Fibroblast of pulmonary artery (primary cell): Measurements from ENCODE around the gene PGAM2.

Source experiments
- DNase-seq: peaks from one replicate; pipeline ENCODE4 v3.0.0-alpha.2; 2010; ENCODE audit warnings: low read depth
- H3K4me3 ChIP-seq: replicated peaks from 2 replicates; pipeline ENCODE4 v1.5.1; 2011; ENCODE audit warnings: low read depth, mild to moderate bottlenecking, control low read depth, low read length, moderate library complexity
- CTCF ChIP-seq: IDR thresholded peaks from 2 replicates; pipeline ENCODE4 v1.5.1; 2011; ENCODE audit warnings: mild to moderate bottlenecking, control low read depth, low read length, inconsistent platforms; ENCODE audit errors: missing control alignments

Gene PGAM2

GRCh38 chr7:44110719-44111635 is 45.6 kb upstream of the PGAM2 start:
- TF ChIP-seq CTCF: no peak
- DNase-seq: no peak
- no peak overlapping the region for H3K4me3 ChIP-seq

DNA sequence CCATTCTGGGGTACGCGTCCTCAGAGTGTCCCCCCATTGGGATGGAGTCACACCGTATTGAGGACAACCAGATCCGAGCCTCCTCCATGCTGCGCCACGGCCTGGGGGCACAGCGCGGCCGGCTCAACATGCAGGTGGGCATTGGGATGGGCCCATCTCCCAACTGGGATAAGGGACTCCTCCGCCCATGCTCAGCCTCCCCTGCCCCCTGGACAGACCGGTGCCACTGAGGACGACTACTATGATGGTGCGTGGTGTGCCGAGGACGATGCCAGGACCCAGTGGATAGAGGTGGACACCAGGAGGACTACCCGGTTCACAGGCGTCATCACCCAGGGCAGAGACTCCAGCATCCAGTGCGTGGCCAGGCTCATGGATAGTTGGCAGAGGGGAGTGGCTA is 44.6 kb upstream of the PGAM2 start:
- no peak for TF ChIP-seq CTCF
- no peak overlapping the region for H3K4me3 ChIP-seq

DNA sequence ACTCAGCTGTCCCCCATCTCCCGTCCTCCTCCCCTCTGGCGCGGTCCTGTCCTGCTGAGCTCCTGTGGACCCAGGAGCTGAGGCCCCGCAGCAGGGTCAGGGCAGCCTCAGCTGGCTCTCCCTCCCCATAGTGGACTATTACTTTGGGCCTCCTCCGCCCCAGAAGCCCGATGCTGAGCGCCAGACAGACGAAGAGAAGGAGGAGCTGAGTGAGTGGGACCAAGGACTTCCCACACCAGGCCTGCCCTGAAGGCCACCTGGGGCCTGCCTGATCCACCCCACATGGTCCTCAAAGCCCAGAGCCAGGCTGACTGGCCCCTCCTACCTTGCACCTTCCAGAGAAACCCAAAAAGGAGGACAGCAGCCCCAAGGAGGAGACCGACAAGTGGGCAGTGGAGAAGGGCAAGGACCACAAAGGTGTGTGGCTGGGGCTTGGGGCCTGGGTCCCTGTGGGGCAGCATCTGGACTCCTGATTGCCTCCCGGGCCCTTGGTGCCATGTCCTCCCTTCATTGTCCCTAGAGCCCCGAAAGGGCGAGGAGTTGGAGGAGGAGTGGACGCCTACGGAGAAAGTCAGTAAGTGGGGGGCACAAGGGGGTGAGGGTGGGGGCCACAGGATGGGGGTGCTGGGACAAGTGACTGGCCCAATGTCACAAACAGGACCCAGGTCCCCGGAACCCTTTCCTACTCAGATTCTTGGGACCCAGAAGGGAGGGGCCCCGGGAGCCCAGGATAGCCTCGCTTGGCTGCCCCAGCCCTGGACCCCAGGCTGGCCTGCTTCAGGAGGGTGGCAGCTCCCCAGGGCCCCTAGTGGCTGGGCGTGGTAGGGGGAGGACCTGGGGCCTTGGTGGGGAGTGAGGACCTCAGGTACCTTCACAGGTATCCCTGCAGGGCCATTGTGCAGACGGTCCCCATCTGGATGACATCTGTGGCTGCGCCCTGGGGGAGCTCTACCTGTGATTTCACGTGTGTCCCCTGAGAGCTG is 43.7 kb upstream of the PGAM2 start:
- no peak for TF ChIP-seq CTCF
- no peak overlapping the region for H3K4me3 ChIP-seq
- DNase-seq: no peak

More for the DNA sequence above, 44.6 kb upstream of the PGAM2 start:
- DNase-seq: no peak

GRCh38 chr7:44107961-44108767 is 42.8 kb upstream of the PGAM2 start:
- no peak for DNase-seq
- TF ChIP-seq CTCF: no peak
- H3K4me3 ChIP-seq: no peak overlapping the region

DNA sequence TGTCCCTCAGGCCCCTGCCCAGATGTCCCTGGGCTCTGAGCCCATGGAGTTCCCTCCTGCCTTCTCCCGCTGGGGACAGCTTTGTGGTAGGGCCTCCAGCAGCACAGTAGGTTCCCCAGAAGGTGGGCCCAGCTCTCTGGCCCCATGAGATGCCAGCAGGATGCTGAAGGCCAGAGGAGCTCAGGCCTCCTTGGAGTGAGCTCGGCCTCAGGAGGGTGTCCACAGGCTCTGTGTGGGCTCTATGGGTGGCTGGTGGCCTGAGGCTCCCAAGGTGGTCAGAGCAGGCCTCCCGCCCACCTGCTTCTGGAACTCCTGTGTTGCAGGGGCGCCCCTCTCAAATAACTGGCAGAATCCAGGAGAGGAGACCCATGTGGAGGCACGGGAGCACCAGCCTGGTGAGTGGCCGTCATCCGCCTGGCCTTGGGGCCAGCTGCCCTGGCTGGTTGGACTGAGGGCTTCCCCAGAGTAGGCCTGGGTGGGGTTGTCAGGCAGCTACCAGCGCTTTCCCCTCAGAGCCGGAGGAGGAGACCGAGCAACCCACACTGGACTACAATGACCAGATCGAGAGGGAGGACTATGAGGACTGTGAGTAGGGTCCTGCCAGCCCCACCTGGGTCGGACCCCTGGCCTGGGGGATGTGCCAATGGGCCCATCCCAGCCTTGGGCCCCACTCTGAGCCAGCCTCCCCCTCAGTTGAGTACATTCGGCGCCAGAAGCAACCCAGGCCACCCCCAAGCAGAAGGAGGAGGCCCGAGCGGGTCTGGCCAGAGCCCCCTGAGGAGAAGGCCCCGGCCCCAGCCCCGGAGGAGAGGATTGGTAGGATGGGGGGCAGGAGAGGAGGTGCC is 42.0 kb upstream of the PGAM2 start:
- H3K4me3 ChIP-seq: no peak overlapping the region

More for the DNA sequence above, 42.0 kb upstream of the PGAM2 start:
- TF ChIP-seq CTCF: no peak
- DNase-seq: no peak
